NT2/D1 (cell line): ENCODE data around the gene CROCC.
"Not testable (repeated sequence)": the region's sequence is repeated elsewhere in the genome, so short reads cannot be mapped to it uniquely, and the experiment has no call there.

Experiments used
- DNase-seq: peaks from one replicate; pipeline ENCODE4 v3.0.0-alpha.2; 2011; ENCODE audit warnings: low read depth, low spot score
- H3K27me3 ChIP-seq: 2 replicates; pipeline ENCODE4 v1.6.0; 2011; ENCODE audit warnings: mild to moderate bottlenecking; ENCODE audit not compliant: insufficient read length, insufficient read depth
- H3K36me3 ChIP-seq: 2 replicates; pipeline ENCODE4 v1.6.1; 2011; ENCODE audit warnings: mild to moderate bottlenecking, low read length, mixed read lengths; ENCODE audit not compliant: insufficient read depth, insufficient read length
- H3K4me1 ChIP-seq: 2 replicates; pipeline ENCODE4 v1.5.1; 2011; ENCODE audit not compliant: insufficient read depth, insufficient read length
- H3K4me3 ChIP-seq: 2 replicates; pipeline ENCODE4 v1.5.1; 2011; ENCODE audit warnings: low read depth; ENCODE audit not compliant: insufficient read length
- H3K9ac ChIP-seq: 2 replicates; pipeline ENCODE4 v1.6.0; 2011; ENCODE audit warnings: low read depth; ENCODE audit not compliant: insufficient read length
- H3K9me3 ChIP-seq: 2 replicates; pipeline ENCODE4 v1.5.1; 2011; ENCODE audit warnings: mild to moderate bottlenecking, low read length; ENCODE audit not compliant: insufficient read depth
- SUZ12 ChIP-seq: IDR thresholded peaks from 2 replicates; pipeline ENCODE4 v1.6.1; 2011; ENCODE audit not compliant: insufficient read length, insufficient read depth; ENCODE audit errors: extremely low read depth
- YY1 ChIP-seq: IDR thresholded peaks from 2 replicates; pipeline ENCODE4 v1.6.1; 2011; ENCODE audit not compliant: insufficient read length, insufficient read depth
- ZNF274 ChIP-seq: IDR thresholded peaks from 2 replicates; pipeline ENCODE4 v1.6.1; 2011; ENCODE audit warnings: mild to moderate bottlenecking, low read depth, low read length

Gene CROCC

GRCh38 chr1:16886860-16887605 is 34.7 kb upstream of the CROCC start:
- Histone ChIP-seq H3K9ac (no peak overlapping the region), H3K4me3 (no peak overlapping the region), H3K9me3 (no peaks in the 10 kb centered on the region; the same call in 1 of the 2 replicates), H3K4me1 (no peaks in the 10 kb centered on the region), H3K27me3 (no peaks in the 10 kb centered on the region), H3K36me3 (no peaks in the 10 kb centered on the region)
- DNase-seq: no peak
- TF ChIP-seq ZNF274: no peak
- TF ChIP-seq SUZ12: no peak
- no peak for TF ChIP-seq YY1

- H3K36me3 ChIP-seq: no peaks in the 10 kb centered on the region
- peak overlapping the region; percentile 74 for H3K9ac ChIP-seq
- peak overlapping the region; percentile 48 for H3K4me3 ChIP-seq
- no peaks in the 10 kb centered on the region for H3K27me3 ChIP-seq
- no peaks in the 10 kb centered on the region; the same call in 1 of the 2 replicates for H3K9me3 ChIP-seq
- H3K4me1 ChIP-seq: no peaks in the 10 kb centered on the region
- no peak for TF ChIP-seq YY1
- no peak for TF ChIP-seq SUZ12
- no peak for TF ChIP-seq ZNF274
- DNase-seq: peak; percentile 87
Observed at GRCh38 chr1:16888860-16889816, 32.6 kb upstream of the CROCC start.

- DNase-seq, H3K4me1 ChIP-seq, H3K9me3 ChIP-seq: not testable (repeated sequence)
Observed at GRCh38 chr1:16890539-16891021, 31.2 kb upstream of the CROCC start.

GRCh38 chr1:16891057-16891456 is 30.7 kb upstream of the CROCC start:
- H3K36me3 ChIP-seq, H3K27me3 ChIP-seq: not testable (repeated sequence)

More at GRCh38 chr1:16890539-16891021, 31.2 kb upstream of the CROCC start:
- H3K27me3 ChIP-seq, H3K36me3 ChIP-seq, H3K9ac ChIP-seq, H3K4me3 ChIP-seq: not testable (repeated sequence)

GRCh38 chr1:16892978-16893525 is 28.7 kb upstream of the CROCC start:
- H3K27me3 ChIP-seq, H3K9me3 ChIP-seq, DNase-seq, H3K9ac ChIP-seq, H3K4me1 ChIP-seq, H3K36me3 ChIP-seq, H3K4me3 ChIP-seq: not testable (repeated sequence)

More at GRCh38 chr1:16891057-16891456, 30.7 kb upstream of the CROCC start:
- H3K4me3 ChIP-seq, H3K4me1 ChIP-seq, H3K9ac ChIP-seq, DNase-seq, H3K9me3 ChIP-seq: not testable (repeated sequence)

GRCh38 chr1:16893796-16894195 is 27.9 kb upstream of the CROCC start:
- not testable (repeated sequence) for H3K27me3 ChIP-seq, H3K36me3 ChIP-seq, H3K9me3 ChIP-seq, H3K9ac ChIP-seq, H3K4me1 ChIP-seq, H3K4me3 ChIP-seq, DNase-seq

- H3K36me3 ChIP-seq, H3K9me3 ChIP-seq, H3K9ac ChIP-seq, H3K27me3 ChIP-seq, H3K4me3 ChIP-seq, H3K4me1 ChIP-seq, DNase-seq: not testable (repeated sequence)
Observed at GRCh38 chr1:16894338-16894737, 27.4 kb upstream of the CROCC start.

- H3K36me3 ChIP-seq, H3K9me3 ChIP-seq, H3K9ac ChIP-seq, H3K4me3 ChIP-seq, H3K27me3 ChIP-seq, DNase-seq, H3K4me1 ChIP-seq: not testable (repeated sequence)
Observed at GRCh38 chr1:16895233-16895597, 26.5 kb upstream of the CROCC start.

GRCh38 chr1:16895598-16896315 is 26.0 kb upstream of the CROCC start, which contains the start of gene RNU1-2:
Gene RNU1-2, plus strand, starts transcription at chr1:16895980.
- H3K9me3 ChIP-seq, H3K4me3 ChIP-seq, H3K36me3 ChIP-seq, H3K27me3 ChIP-seq, H3K4me1 ChIP-seq: not testable (repeated sequence)
- DNase-seq: peak; percentile 85
- H3K9ac ChIP-seq: peak within 1 kb of the TSS; percentile 39

- peak overlapping the region; percentile 39 for H3K9ac ChIP-seq
- not testable (repeated sequence) for H3K4me1 ChIP-seq, H3K36me3 ChIP-seq, DNase-seq, H3K4me3 ChIP-seq, H3K9me3 ChIP-seq, H3K27me3 ChIP-seq
Observed at GRCh38 chr1:16896316-16897055, 25.2 kb upstream of the CROCC start.
